Activated gamma-delta T cell treated with Interleukin-2 at 50 U/mL for 16 hours (primary cell): ENCODE measurements around the gene WWOX.

Source experiments
- DNase-seq: peaks from one replicate; pipeline ENCODE4 v3.0.0-alpha.2; 2020

The WWOX gene

DNA sequence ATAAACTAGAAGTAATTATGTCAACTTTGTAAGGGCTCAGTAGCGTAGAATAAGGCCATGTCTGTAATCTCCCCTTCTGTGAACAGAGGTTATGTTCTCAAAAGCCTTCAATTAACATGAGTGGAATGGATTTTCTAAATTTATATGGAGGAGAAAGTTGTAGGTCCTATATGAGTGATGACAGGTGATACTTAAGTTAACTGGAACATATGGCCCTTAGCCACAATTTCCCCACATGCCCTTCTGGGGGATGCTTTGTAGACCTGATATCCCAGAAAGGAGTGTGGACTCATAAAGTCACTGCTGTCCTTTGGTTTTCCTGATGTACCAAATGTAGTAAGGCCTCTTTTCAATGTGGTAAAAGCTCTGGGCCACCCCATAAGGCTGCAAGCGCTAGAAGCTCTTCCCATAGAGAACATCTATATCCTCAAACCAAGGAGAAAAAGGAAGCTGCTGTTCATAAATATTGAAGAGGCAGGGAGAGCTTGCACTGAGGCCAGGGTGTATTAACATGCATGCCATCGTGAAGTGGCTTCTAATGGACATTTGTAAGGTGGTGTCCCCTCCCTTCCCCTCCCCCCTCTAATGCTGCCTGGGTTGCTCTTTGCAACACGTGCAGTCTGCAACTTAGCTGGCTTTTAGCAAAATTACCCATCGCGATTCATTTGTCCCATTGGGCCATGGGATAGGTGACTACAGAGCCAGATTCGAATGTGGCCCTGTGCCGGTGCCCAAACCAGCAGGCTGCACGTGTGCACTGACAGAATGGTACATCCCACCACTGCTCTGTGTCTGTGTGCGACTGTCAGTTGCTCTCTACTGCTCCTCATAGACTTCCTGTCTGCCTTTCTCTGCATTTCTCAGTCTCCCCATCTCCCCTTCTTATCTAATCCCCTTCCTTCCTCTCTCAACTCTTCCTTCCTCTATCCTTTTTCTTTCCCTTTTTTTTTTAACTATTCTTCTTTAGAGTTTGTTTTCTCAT is 269.0 kb downstream of the WWOX start:
- DNase-seq: no peak

- no peak for DNase-seq
Observed at GRCh38 chr16:78372277-78372676, 272.8 kb downstream of the WWOX start.

DNA sequence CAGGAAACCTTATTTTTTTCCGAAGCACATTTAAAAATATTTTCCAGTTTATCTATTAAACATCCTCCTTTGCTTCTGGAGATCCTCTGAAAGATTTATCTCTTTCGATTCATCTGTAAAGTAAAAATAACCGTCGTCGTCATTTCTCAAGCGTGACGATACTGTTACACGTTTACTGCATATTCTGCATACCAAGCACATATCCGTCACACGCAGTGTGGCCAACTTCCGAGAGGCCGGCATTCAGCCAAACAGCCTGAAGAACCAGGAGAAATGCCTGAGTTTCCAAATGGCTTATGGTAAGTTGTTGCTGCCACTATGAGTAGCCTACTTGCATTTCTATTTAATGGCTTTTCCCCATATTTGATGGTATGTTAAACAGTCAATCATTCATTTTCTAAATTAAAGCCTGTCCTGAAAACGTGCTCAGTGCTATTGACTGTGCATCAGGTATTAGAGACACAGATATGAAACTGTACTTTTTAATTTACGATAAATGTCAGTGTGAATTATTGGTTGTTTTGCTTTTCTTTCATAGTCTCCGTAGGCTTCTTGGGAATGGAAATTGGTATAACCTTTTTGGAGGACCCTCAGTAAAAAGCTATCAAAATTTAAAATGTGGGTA is 275.7 kb downstream of the WWOX start:
- DNase-seq: no peak

- DNase-seq: no peak
Observed at GRCh38 chr16:78376452-78376851, 277.0 kb downstream of the WWOX start.

GRCh38 chr16:78377312-78377711 is 277.9 kb downstream of the WWOX start:
- DNase-seq: no peak

- DNase-seq: no peak
Observed at GRCh38 chr16:78381060-78381459, 281.6 kb downstream of the WWOX start.

DNA sequence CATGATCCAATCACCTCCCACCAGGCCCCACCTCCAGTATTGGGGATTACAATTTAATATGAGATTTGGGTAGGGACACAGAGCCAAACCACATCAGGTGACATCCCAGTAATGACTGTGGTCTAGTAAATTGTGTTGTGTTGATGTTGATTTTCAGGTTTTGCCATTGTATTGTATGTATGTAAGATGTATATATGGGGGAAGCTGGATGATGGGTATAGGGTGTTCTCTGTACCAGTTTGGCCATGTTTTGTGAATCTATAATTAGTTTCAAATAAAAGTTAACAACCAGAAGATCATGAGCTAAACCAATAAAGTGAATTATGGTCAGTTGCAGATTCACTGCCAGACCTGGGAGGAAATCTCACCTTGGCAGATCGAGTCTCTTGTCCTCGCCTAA is 283.7 kb downstream of the WWOX start:
- DNase-seq: no peak

DNA sequence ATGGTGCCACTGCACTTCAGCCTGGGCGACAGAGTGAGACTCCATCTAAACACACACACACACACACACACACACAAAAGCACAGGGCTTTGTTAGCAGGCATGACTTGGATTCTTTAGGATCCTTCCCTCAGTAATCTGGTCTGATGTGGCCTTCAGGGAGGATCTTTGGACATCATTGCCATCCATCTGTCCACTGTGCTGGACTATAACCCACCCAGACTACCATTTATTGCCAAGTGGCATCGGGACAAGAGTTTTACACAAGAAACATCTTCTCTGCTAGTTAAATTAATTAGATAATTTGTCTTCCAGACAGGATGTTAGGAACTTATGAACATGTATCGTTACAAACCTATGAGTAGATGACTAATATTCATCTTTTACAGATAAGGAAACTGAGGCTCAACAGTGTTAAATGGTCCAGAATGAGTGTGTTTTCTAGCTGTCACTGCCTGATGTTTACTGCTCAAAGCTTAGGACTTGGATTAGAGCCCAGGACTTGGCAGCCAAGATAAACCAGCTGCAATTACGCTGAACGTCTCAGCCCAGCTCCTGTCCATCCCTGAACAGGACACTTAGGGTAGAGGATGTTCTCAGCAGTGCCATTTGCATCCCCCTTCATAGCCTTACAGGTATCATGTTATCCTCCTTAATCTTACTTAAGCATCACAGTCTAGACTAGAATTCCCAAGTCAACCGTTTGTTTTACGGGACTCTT is 285.8 kb downstream of the WWOX start:
- DNase-seq: no peak

DNA sequence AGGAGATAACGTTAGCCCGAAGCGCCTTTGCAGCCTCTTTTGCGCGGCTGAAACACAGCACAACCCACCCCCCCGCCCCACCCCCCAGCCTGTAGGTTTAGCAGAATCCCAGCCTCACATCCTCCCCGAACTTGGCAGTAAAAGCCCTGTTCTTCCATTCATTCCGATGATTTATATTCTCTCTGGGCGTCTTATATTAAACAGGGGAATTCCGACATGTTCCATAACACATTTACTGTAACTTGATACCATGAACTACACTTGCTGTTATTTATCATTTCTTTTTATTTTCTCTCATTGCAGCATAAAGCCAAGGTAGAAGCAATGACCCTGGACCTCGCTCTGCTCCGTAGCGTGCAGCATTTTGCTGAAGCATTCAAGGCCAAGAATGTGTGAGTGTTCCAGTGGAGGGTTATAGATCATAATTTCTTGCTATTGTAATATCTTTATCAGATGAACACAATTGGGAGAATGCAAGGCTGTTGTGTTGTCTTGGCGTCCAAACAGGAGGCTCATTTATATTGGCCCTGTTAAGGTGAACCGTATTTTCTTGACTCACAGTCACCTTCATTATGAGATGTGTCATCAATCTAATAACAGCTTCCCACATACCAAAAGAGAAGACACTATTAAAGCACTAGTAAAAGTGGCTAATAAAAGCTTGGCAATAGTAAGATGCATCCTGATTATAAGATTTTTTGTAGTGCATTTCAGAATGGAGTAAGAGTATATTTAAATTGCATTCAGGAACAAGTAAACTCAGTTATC is 287.3 kb downstream of the WWOX start:
- no peak for DNase-seq

DNA sequence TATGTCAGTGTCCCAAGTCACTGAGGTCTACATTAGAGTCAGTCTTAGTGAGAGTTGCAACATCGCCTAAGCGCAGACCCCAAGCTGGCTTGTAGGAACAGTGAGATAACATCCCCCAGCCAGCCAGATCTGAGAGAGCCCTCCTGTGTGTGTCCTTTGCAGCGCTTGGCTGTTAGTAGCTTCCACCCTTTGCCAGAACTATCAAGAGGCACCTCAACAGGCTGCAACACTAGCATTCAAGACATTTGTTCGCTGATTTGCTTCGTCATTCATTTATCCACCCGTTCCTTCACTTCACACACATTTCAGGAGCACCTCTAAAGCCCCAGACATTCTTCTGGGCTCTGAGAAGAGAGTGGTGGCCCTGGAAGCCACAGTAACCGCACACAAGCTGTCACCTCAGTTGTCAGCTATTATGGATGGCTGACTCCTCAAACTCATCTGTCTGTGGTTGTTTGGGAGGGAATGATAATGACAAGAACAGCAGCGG is 289.6 kb downstream of the WWOX start:
- DNase-seq: no peak

DNA sequence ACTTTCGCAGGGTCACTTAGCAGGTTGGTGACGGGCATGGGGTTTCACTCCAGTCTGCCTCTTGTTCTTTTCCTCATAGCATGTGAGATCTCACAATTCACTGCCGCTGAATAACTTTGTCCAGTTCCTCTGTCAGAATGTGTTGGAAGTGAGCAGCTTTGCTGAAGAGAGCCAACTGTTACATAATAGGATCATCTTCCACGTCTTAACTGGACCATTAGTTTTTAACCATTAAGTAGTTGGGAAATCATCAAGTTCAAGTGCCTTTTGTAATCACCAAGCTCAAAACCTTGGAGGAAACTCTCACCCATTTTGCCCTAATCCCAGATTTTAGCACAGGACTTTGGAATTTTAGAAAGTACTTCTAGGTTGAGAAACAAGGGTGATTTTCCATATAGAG is 290.6 kb downstream of the WWOX start:
- no peak for DNase-seq

- DNase-seq: no peak
Observed at GRCh38 chr16:78390508-78391324, 291.3 kb downstream of the WWOX start.

- no peak for DNase-seq
Observed at GRCh38 chr16:78392585-78393195, 293.2 kb downstream of the WWOX start.

GRCh38 chr16:78395035-78395434 is 295.6 kb downstream of the WWOX start:
- DNase-seq: no peak

DNA sequence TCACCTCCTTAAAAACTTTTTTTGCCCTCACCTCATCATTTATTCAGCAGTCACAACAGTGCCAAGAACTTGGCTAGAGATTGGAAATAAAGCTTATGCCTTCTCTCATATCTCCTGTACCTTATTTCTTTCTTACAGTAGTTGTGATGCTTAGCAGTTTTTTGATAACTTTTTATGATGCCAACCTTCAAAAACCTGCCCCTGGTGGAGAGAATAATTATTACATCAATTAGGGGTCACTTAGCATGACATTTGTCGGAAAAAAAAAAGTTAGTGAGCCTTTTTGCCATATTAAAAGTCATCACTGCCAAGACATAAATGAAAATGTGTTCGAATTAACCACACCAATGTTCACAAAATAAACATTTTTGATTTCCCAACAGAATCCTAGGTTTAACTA is 296.6 kb downstream of the WWOX start:
- no peak for DNase-seq

GRCh38 chr16:78396673-78397072 is 297.2 kb downstream of the WWOX start:
- no peak for DNase-seq

DNA sequence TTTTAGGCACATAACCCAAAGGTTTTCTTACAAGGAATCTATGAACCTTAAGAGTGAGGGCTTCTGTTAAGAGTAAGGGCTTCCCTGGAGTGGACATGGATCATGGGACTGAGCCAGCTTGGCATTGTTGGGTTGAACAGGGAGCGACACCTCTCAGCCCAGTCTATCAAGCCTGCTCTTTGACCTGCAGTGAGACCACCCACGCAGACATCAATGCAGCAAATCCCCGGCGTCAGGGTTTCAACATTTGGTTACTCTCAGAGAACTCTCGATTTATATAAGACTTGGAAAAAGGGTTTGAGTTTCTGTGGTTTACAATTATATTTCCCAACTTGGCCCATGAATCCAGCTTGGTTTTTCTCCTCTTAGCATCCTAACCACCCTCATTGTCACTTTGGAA is 299.9 kb downstream of the WWOX start:
- DNase-seq: no peak

GRCh38 chr16:78402833-78403232 is 303.4 kb downstream of the WWOX start:
- DNase-seq: no peak

DNA sequence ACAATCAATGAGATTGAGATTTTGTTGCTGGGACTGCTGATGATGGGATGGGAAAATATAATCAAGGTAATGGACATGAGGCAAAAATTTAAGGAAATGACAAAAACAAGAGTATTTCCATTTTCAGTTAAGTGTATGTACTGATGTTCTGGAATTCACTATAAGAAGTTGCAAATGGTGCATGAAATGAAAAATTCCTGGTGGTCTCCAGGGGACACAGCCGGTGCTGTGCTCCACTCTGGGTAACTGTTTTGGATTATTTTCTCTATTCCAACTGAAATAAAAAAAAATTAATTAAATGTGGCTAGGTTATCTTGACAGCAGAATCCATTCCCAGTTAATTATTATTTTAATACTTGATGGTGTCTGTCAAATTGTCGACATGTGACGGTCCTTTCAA is 305.6 kb downstream of the WWOX start:
- no peak for DNase-seq

- DNase-seq: no peak
Observed at GRCh38 chr16:78405833-78406232, 306.4 kb downstream of the WWOX start.

GRCh38 chr16:78407191-78407590 is 307.7 kb downstream of the WWOX start:
- no peak for DNase-seq
